Medulla oblongata (tissue), 1 donor: ENCODE data around the gene XRCC4.
"Not testable (repeated sequence)": the region's sequence is repeated elsewhere in the genome, so short reads cannot be mapped to it uniquely, and the experiment has no call there.

Experiments used
- DNase-seq: peaks from one replicate; pipeline ENCODE4 v3.0.0-alpha.2; 2015; ENCODE audit errors: extremely low spot score

XRCC4 gene

GRCh38 chr5:83348281-83348780 lies 271.0 kb downstream of the XRCC4 start:
- no peak for DNase-seq

- DNase-seq, result no peak
These were observed 275.9 kb downstream of the XRCC4 start for GRCh38 chr5:83353231-83353630.

GRCh38 chr5:83353774-83354173 lies 276.4 kb downstream of the XRCC4 start:
- no peak for DNase-seq

- DNase-seq, result no peak
These were observed 277.6 kb downstream of the XRCC4 start for GRCh38 chr5:83354958-83355357.

GRCh38 chr5:83355482-83356014 lies 278.2 kb downstream of the XRCC4 start:
- DNase-seq, result not testable (repeated sequence)

GRCh38 chr5:83357621-83358231 lies 280.4 kb downstream of the XRCC4 start:
- no peak for DNase-seq

GRCh38 chr5:83360573-83360972 lies 283.2 kb downstream of the XRCC4 start:
- no peak for DNase-seq

GRCh38 chr5:83362526-83362925 lies 285.2 kb downstream of the XRCC4 start:
- no peak for DNase-seq

- no peak for DNase-seq
These were observed 286.0 kb downstream of the XRCC4 start for GRCh38 chr5:83363111-83363885.

- no peak for DNase-seq
These were observed 286.5 kb downstream of the XRCC4 start for GRCh38 chr5:83363886-83364275.

GRCh38 chr5:83364312-83365299 lies 287.3 kb downstream of the XRCC4 start:
- DNase-seq, result no peak

GRCh38 chr5:83368319-83368718 lies 291.0 kb downstream of the XRCC4 start:
- no peak for DNase-seq

GRCh38 chr5:83368835-83369234 lies 291.5 kb downstream of the XRCC4 start:
- DNase-seq, result no peak

- DNase-seq, result no peak
These were observed 293.6 kb downstream of the XRCC4 start for GRCh38 chr5:83370957-83371356.

- DNase-seq, result no peak
These were observed 294.4 kb downstream of the XRCC4 start for GRCh38 chr5:83371726-83372125.

GRCh38 chr5:83374547-83374946 lies 297.2 kb downstream of the XRCC4 start:
- DNase-seq, result no peak

- DNase-seq, result no peak
These were observed 297.9 kb downstream of the XRCC4 start for GRCh38 chr5:83375049-83375745.

GRCh38 chr5:83376461-83376860 lies 299.1 kb downstream of the XRCC4 start:
- no peak for DNase-seq

- no peak for DNase-seq
These were observed 300.0 kb downstream of the XRCC4 start for GRCh38 chr5:83377131-83377865.

GRCh38 chr5:83378624-83379289 lies 301.4 kb downstream of the XRCC4 start:
- no peak for DNase-seq
